Calu3 (cell line): Measurements from ENCODE around the gene HOXC10. TPM values are rescaled to one million over a fixed set of nuclear protein-coding genes. Genes with fewer than 3 reads are reported as not detected.

Experiments
- BruUV-seq: library from RNA; stranded (reverse); fragments of 400-500 nt; replicated peaks from 2 replicates; lab custom pipeline; 2021; lab: Mats Ljungman, UMichigan
- CTCF ChIA-PET: fragments of 300-600 bp; sonication (Branson Sonifier 250); formaldehyde crosslinking; loops from one replicate; lab custom pipeline; 2022; ENCODE audit warnings: antibody characterized with exemption; lab: Charles Lee
- DNase-seq: peaks from one replicate; pipeline ENCODE4 v3.0.0; 2022
- H3K27ac Mint-ChIP-seq: one replicate; pipeline ENCODE4 v1.8.0; 2022; ENCODE audit warnings: mixed read lengths; ENCODE audit not compliant: unreplicated experiment
- H3K27me3 Mint-ChIP-seq: one replicate; pipeline ENCODE4 v1.8.0; 2022; ENCODE audit warnings: mixed read lengths; ENCODE audit not compliant: unreplicated experiment
- H3K36me3 Mint-ChIP-seq: one replicate; pipeline ENCODE4 v1.8.0; 2022; ENCODE audit warnings: mild to moderate bottlenecking, moderate library complexity, mixed read lengths; ENCODE audit not compliant: insufficient read depth, unreplicated experiment
- H3K4me1 Mint-ChIP-seq: one replicate; pipeline ENCODE4 v1.8.0; 2022; ENCODE audit warnings: mild to moderate bottlenecking, low read depth, mixed read lengths; ENCODE audit not compliant: unreplicated experiment
- H3K4me3 Mint-ChIP-seq: one replicate; pipeline ENCODE4 v1.8.0; 2022; ENCODE audit warnings: mild to moderate bottlenecking, low read depth, moderate library complexity, mixed read lengths; ENCODE audit not compliant: unreplicated experiment
- H3K9me3 Mint-ChIP-seq: one replicate; pipeline ENCODE4 v1.8.0; 2022; ENCODE audit warnings: low read depth, mixed read lengths; ENCODE audit not compliant: unreplicated experiment
- CTCF ChIP-seq: fragments of 200-600 bp; IDR thresholded peaks from one replicate; pipeline ENCODE4 v1.8.0; 2022; ENCODE audit warnings: antibody characterized with exemption; ENCODE audit not compliant: unreplicated experiment
- intact Hi-C: fragments of 100-400 bp; cut with micrococcal nuclease; formaldehyde crosslinking; loops from one replicate; pipeline ENCODE4 v1.10.0; 2022; ENCODE audit not compliant: unreplicated experiment
- total RNA-seq: library from RNA; stranded (reverse); gene quantifications from 2 replicates; pipeline ENCODE4 v1.2.3, GENCODE V29; 2022

Gene HOXC10
- total RNA-seq, 1 experiment from 2014 or later: 0.71 TPM

GRCh38 chr12:53966085-53966384 is 18.9 kb upstream of the HOXC10 start:
- no peak overlapping the region for H3K4me3 Mint-ChIP-seq
- no peaks in the 10 kb centered on the region for H3K36me3 Mint-ChIP-seq
- H3K27ac Mint-ChIP-seq: no peak overlapping the region

GRCh38 chr12:53966385-53967133 is 18.4 kb upstream of the HOXC10 start:
- Mint-ChIP-seq H3K36me3 (no peaks in the 10 kb centered on the region), H3K4me1 (peaks cover 8% of the 10 kb centered on the region), H3K27ac (no peak overlapping the region), H3K9me3 (no peaks in the 10 kb centered on the region), H3K27me3 (peaks cover 96% of the 10 kb centered on the region), H3K4me3 (no peak overlapping the region)
- BruUV-seq: no TSS peak
- intact Hi-C loops: no loop called here
- no peak for DNase-seq
- CTCF ChIA-PET: no interaction called here
- TF ChIP-seq CTCF: no peak

More at GRCh38 chr12:53966085-53966384, 18.9 kb upstream of the HOXC10 start:
- no peak for TF ChIP-seq CTCF
- intact Hi-C loops: no loop called here
- CTCF ChIA-PET: no interaction called here
- Mint-ChIP-seq H3K9me3 (no peaks in the 10 kb centered on the region), H3K27me3 (peaks cover 90% of the 10 kb centered on the region), H3K4me1 (peaks cover 8% of the 10 kb centered on the region)
- no peak for DNase-seq
- BruUV-seq: no TSS peak

GRCh38 chr12:53967421-53967925 is 17.5 kb upstream of the HOXC10 start:
- peaks cover 8% of the 10 kb centered on the region for H3K4me1 Mint-ChIP-seq
- DNase-seq: no peak
- no peak overlapping the region for H3K4me3 Mint-ChIP-seq
- CTCF ChIA-PET: no interaction called here
- intact Hi-C loops: no loop called here
- peaks cover 100% of the 10 kb centered on the region for H3K27me3 Mint-ChIP-seq
- no peak overlapping the region for H3K27ac Mint-ChIP-seq
- no peak for TF ChIP-seq CTCF
- no peaks in the 10 kb centered on the region for H3K9me3 Mint-ChIP-seq
- no peaks in the 10 kb centered on the region for H3K36me3 Mint-ChIP-seq
- no TSS peak for BruUV-seq

GRCh38 chr12:53968214-53969127 is 16.5 kb upstream of the HOXC10 start:
- no peak overlapping the region for H3K27ac Mint-ChIP-seq
- H3K4me3 Mint-ChIP-seq: no peak overlapping the region

More at GRCh38 chr12:53968214-53969127, 16.5 kb upstream of the HOXC10 start:
- no peaks in the 10 kb centered on the region for H3K9me3 Mint-ChIP-seq
- intact Hi-C loops: no loop called here
- CTCF ChIA-PET: no interaction called here
- no peaks in the 10 kb centered on the region for H3K36me3 Mint-ChIP-seq
- H3K27me3 Mint-ChIP-seq: peaks cover 100% of the 10 kb centered on the region
- no TSS peak for BruUV-seq
- peaks cover 8% of the 10 kb centered on the region for H3K4me1 Mint-ChIP-seq
- DNase-seq: no peak
- no peak for TF ChIP-seq CTCF
